NOMO-1 (cell line): Measurements from ENCODE around the gene TMEFF1.

Experiments used
- DNase-seq, 2 experiments: peaks; one replicate each; lab custom pipeline; 2025; ENCODE audit not compliant: unreplicated experiment in 2 of 2; lab: John Stamatoyannopoulos, UW

Gene TMEFF1

GRCh38 chr9:100598641-100599145, 125.7 kb downstream of the TMEFF1 start:
- peak; percentile 47 to 52 for DNase-seq

DNA sequence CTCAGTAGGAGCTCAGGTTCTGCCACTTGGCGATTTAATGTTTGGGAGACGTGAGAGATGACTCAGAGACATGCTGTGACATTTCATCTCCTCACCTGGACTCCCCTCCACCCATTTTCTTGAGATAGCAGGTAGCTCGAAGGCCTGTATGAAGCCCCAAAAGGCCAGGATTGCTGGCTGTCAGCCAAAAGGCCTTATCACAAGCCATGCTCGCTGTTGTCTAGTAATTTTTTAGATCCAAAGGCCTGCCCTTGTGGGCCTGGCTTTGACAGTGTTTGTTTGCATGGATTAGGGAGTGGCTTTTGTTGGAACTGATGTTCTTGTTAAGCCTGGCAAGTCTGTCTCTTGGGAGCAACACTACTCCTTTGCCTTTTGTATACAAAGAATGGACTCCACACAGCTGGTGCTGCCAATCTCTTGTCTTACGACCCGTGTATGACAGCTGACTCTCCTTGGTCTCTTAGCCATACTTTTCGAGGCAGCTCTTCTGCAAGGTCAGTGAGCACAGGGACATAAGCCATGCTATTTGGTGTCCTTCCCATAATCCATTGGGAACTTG, 127.7 kb downstream of the TMEFF1 start:
- DNase-seq: no peak

- DNase-seq: peak; percentile 44 to 61
Observed at GRCh38 chr9:100601216-100601615, 128.3 kb downstream of the TMEFF1 start.

DNA sequence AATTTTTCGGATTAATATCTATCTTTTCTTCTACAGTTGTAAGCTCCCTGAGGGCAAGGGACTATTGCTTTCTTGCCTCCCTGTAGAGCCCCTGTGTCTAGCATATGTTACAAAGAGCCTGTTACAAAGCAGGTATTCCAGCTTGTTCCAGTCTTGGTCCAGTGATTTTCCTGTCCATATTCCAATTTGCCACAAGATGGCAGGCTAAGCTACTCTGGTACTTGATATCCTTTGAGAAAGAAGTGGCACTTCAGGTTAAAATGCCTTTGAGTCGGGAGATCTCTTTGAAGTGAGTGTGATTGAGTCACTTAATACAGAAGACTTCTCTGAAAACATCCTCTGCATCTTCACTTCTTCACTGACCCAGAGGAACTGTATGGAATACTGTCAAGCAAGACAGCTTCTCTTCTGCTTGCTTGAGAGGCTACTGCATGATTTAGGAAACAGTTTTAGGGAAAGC, 129.4 kb downstream of the TMEFF1 start:
- DNase-seq: peak in 1 of 2 experiments; percentile 11

DNA sequence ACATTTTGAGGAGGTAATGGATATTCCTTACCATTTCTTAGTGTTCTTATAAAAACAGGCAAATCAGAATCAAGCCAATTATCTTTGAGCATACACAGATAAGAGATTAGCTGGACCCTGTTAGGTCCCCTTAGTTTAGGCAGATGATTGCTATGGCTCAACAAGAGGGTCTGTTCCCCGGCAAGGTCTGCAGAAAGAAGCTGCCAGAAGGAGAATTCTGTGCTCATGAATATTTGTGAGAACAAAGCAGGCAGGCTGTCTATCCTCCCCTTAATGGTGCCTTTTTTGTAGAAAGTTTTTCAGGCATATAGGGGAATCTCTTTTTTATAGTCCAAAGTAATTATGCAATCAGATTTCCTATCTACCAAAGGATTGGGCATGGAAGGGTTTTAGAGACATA, 132.5 kb downstream of the TMEFF1 start:
- no peak for DNase-seq

- DNase-seq: no peak
Observed at GRCh38 chr9:100619194-100619593, 146.2 kb downstream of the TMEFF1 start.

- DNase-seq: no peak
Observed at GRCh38 chr9:100619665-100620064, 146.7 kb downstream of the TMEFF1 start.

DNA sequence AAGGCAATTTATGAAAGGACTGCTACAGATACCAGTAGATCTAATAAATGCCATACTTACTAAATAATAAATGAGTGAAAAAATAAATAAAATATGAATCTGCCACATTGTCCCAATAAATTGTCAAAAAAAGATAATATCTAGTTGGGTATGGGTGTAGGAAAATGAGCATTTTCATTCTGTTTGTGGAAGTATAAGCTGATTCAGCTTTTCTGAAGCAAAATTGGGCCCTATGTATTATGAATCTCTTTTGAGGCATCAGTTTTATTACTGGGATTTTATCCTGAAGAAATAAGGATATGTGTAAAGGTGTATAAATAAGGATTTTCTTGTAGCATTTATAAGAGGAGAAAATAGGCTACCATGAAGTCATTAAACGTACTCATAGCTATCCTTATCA, 151.0 kb downstream of the TMEFF1 start:
- no peak for DNase-seq

DNA sequence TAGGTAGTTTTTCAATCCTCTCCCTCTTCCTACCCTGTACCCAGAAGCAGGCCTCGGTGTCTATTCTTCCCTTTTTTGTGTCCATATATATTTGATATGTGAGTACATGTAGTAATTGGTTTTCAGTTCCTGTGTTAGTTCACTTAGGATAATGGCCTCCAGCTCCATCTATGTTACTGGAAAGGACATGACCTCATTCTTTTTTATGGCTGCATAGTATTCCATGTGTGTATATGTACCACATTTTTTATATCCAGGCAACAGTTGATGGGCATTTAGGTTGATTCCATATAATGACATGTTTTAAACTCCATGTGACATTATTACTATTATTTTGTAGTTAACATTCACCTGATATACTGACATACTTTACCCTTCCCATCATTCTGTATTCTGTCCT, 154.0 kb downstream of the TMEFF1 start:
- DNase-seq: no peak
